Spleen (tissue), 11 donors: ENCODE data around the gene CD38. TPM values are rescaled to one million over a fixed set of nuclear protein-coding genes. Genes with fewer than 3 reads are reported as not detected.

Experiments
- DNase-seq: peaks from one replicate; pipeline ENCODE4 v3.0.0-alpha.2; 2020
- H3K27ac ChIP-seq, 8 donors: fragments of 200-600 bp; sonication (generic) in 7 of 8; 1 replicate in 4 of 8; 2 replicates in 4 of 8; pipeline versions ENCODE4 v1.5.0 to v1.8.0; 2016 to 2021; ENCODE audit warnings: inconsistent platforms in 4 of 8, mild to moderate bottlenecking in 4 of 8, moderate library complexity in 1 of 8
- H3K27me3 ChIP-seq, 7 donors: fragments of 200-600 bp; sonication (generic) in 6 of 7; replicated peaks in 1 of 7; 1 replicate in 4 of 7; 2 replicates in 3 of 7; pipeline versions ENCODE4 v1.5.0 to v1.8.0; 2016 to 2021; ENCODE audit warnings: inconsistent platforms in 3 of 7, mild to moderate bottlenecking in 1 of 7
- H3K36me3 ChIP-seq, 6 donors: fragments of 200-600 bp; sonication (generic) in 5 of 6; 1 replicate in 4 of 6; 2 replicates in 2 of 6; pipeline versions ENCODE4 v1.5.0 to v1.8.0; 2016 to 2021; ENCODE audit warnings: inconsistent platforms in 2 of 6
- H3K4me1 ChIP-seq, 6 donors: fragments of 200-600 bp; sonication (generic) in 5 of 6; 1 replicate in 3 of 6; 2 replicates in 3 of 6; pipeline versions ENCODE4 v1.5.0 to v1.8.0; 2016 to 2021; ENCODE audit warnings: inconsistent platforms in 3 of 6
- H3K4me3 ChIP-seq, 8 donors: fragments of 200-600 bp; sonication (generic) in 7 of 8; 1 replicate in 4 of 8; 2 replicates in 4 of 8; pipeline versions ENCODE4 v1.5.0 to v1.8.0; 2016 to 2021; ENCODE audit warnings: inconsistent platforms in 4 of 8, mild to moderate bottlenecking in 4 of 8, moderate library complexity in 2 of 8
- H3K9me3 ChIP-seq, 8 donors: fragments of 200-600 bp; sonication (generic) in 7 of 8; 1 replicate in 4 of 8; 2 replicates in 4 of 8; pipeline versions ENCODE4 v1.5.0 to v1.8.0; 2016 to 2021; ENCODE audit warnings: inconsistent platforms in 4 of 8
- POLR2A ChIP-seq, 3 donors: fragments of 450-650 bp; IDR thresholded peaks; one replicate each; pipeline ENCODE4 v1.5.1; 2017; ENCODE audit warnings: antibody characterized with exemption in 3 of 3, mild to moderate bottlenecking in 1 of 3
- POLR2AphosphoS5 ChIP-seq, 3 donors: sonication (generic); formaldehyde crosslinking; IDR thresholded peaks; one replicate each; pipeline ENCODE4 v1.5.1; 2017; ENCODE audit warnings: antibody characterized with exemption in 3 of 3
- WGBS, 5 donors: extraction: QIAGEN DNeasy Blood & Tissue Kit in 3 of 5; methylation state at CpG; one replicate each; pipeline versions ENCODE4 v1.1.5 to v1.1.7; 2013 to 2018; 5-methylcytosine and 5-hydroxymethylcytosine counted together
- intact Hi-C: fragments of 100-400 bp; cut with DNase I; formaldehyde crosslinking; loops from one replicate; pipeline ENCODE4 v1.15.0; 2023; ENCODE audit warnings: low total_unique reads
- polyA plus RNA-seq, 3 donors: library from polyadenylated mRNA; stranded (reverse); fragments of 200-250 nt; gene quantifications; one replicate each; pipeline ENCODE4 v1.2.1, GENCODE V29; 2013
- total RNA-seq, 7 donors: library from RNA; depleted of rRNA in 3 of 7; stranded (reverse); fragments of >200 nt in 3 of 7; fragmentation: NEBNext Ultra II Directional in 4 of 7; extraction: Animal tissue kit (Norgen Biotek cat#: 25700) in 4 of 7; gene quantifications; one replicate each; pipeline versions ENCODE4 v1.1.0 to v1.2.1, GENCODE V29; 2016 to 2021
- TF ChIP-seq, protein P1 (sequence below), 11 experiments: fragments of 200-600 bp in 7 of 11; fragments of 450-650 bp in 4 of 11; sonication (generic) in 4 of 11; IDR thresholded peaks in 8 of 11; conservative IDR thresholded peaks in 3 of 11; 1 replicate in 7 of 11; 2 replicates in 4 of 11; pipeline versions ENCODE4 v1.4.0 to v1.8.0; 2016 to 2021; ENCODE audit warnings: antibody characterized with exemption in 11 of 11, inconsistent platforms in 4 of 11, mild to moderate bottlenecking in 1 of 11
- donor health status: healthy with polysubstance abuse.
- donor health status: DM: no; HTN: no; CAD: no; lungs with moderate emphysema.
- donor health status: DM: no; HTN: no; CAD: no.
- donor health status: Bipolar disorder and iron deficiency.
- donor health status: healthy.
- donor health status: DM: no; HTN: no; CAD: no.
- donor health status: DM: yes; HTN: yes; CAD: no.

CD38 gene
- total and polyA plus RNA-seq, 10 donors = 4.9 to 92.9 (median 54.4) TPM

DNA sequence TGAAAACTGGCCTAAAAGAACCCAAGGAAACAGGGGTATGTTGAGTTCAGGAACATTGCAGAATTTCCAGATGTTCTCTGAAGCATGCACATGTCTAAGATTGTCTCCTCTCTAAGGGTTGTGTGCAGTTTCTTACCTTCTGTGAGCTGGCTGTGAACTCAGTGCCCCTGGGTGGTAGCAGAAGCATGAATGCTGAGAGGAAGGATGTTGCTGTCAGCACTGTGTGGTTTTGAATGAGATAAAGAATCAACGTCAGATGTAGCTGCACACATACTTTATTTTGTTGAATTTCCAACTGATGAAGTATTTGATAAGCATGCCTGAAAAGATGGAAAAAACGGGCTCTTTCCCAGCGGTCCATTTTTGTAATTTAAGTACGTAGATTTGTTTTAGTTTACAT lies 23.8 kb upstream of the CD38 start:
- intact Hi-C loops = no loop called here
- Histone ChIP-seq H3K27ac (peak overlapping the region in 7 of 8 donors; percentile 24 to 71 (median 65)), H3K27me3 (no peaks in the 10 kb centered on the region), H3K36me3 (no peaks in the 10 kb centered on the region), H3K9me3 (no peaks in the 10 kb centered on the region), H3K4me3 (no peak overlapping the region), H3K4me1 (peaks cover 21 to 56% (median 45%) of the 10 kb centered on the region in 6 donors)
- TF ChIP-seq POLR2AphosphoS5 (IDR thresholded peaks at IDR 0.05) = peak in 1 of 3 donors; percentile 40
- TF ChIP-seq, protein P1, sequence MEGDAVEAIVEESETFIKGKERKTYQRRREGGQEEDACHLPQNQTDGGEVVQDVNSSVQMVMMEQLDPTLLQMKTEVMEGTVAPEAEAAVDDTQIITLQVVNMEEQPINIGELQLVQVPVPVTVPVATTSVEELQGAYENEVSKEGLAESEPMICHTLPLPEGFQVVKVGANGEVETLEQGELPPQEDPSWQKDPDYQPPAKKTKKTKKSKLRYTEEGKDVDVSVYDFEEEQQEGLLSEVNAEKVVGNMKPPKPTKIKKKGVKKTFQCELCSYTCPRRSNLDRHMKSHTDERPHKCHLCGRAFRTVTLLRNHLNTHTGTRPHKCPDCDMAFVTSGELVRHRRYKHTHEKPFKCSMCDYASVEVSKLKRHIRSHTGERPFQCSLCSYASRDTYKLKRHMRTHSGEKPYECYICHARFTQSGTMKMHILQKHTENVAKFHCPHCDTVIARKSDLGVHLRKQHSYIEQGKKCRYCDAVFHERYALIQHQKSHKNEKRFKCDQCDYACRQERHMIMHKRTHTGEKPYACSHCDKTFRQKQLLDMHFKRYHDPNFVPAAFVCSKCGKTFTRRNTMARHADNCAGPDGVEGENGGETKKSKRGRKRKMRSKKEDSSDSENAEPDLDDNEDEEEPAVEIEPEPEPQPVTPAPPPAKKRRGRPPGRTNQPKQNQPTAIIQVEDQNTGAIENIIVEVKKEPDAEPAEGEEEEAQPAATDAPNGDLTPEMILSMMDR (IDR thresholded peaks at IDR 0.05 in 8 of 11, conservative IDR thresholded peaks at IDR 0.05 in 3 of 11) = no peak
- WGBS, 5 donors = 16 to 31% (median 17%) methylated on average over 4 of the region's 4 CpGs
- DNase-seq = no peak

DNA sequence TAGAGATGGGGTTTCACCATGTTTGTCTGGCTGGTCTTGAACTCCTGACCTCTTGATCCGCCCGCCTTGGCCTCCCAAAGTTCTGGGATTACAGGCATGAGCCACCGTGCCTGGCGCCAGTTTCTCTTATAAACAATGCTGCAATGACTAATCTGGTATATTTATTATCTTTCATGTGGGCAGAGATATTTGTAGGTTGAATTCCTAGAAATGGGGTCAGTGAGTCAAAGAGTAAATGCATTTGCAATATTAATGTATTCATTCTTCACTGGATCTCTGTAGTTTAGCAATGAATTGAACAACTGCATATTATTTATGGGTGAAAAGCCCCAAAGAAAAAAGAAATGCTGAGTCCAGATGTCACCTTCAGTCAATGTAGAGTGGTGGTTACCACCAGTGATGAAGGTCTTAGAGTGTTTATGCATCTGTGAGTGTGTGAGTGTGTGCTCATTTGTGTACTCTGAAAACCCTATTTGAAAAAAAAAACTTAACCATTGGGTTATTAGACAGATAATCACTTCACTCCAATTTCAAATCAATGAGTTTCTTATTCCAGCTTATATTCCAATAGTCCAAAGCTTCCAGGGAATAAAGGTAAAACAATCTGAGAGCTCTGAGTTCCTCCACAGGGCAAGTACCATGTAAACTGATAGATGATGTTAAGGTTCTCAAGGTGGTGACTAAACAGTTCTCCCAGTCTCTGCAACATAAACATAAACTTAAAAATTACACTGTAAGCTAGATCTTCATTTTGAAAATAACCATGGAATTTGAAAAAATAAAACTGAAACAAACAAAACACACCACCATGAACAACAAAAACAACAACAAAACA lies 22.6 kb upstream of the CD38 start:
- Histone ChIP-seq H3K4me1 (peaks cover 21 to 56% (median 45%) of the 10 kb centered on the region in 6 donors), H3K4me3 (peak overlapping the region in 1 of 8 donors; percentile 41), H3K9me3 (no peaks in the 10 kb centered on the region), H3K36me3 (no peaks in the 10 kb centered on the region), H3K27me3 (no peaks in the 10 kb centered on the region), H3K27ac (peak overlapping the region in 7 of 8 donors; percentile 15 to 74 (median 66))
- WGBS, 5 donors = 64 to 86% (median 78%) methylated on average over 4 of the region's 4 CpGs
- DNase-seq = no peak
- TF ChIP-seq, protein P1 (IDR thresholded peaks at IDR 0.05 in 8 of 11, conservative IDR thresholded peaks at IDR 0.05 in 3 of 11) = no peak
- TF ChIP-seq POLR2AphosphoS5 (IDR thresholded peaks at IDR 0.05) (no peak), POLR2A (IDR thresholded peaks at IDR 0.05) (no peak)
- intact Hi-C loops = no loop called here

DNA sequence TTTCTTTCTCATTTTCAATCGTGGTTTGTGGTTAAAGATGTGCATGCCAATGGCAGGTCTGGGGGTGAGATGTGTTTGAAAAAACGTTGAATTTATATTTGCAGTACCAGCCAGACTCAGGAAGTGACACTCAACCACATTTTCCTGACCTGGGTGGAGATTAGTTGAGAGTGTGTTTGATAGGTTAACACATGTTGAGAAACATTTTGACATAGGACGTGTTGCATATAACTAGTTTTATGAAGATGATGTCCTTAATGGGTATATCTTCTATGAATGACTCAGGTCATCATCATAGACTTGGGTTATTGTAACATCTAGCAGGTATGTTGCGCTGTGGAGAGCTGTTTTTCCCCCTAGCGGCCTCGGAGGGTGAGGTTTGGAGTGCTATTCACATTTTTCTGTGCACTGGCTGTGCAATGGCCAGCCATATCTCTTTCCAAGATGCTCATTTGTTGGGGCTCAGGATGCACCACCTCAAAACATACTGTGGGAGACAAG lies 21.7 kb upstream of the CD38 start:
- intact Hi-C loops = no loop called here
- H3K27me3 ChIP-seq = no peaks in the 10 kb centered on the region
- H3K4me3 ChIP-seq = peak overlapping the region in 1 of 8 donors; percentile 41
- H3K36me3 ChIP-seq = no peaks in the 10 kb centered on the region
- peak overlapping the region in 7 of 8 donors; percentile 16 to 74 (median 66) for H3K27ac ChIP-seq
- no peak for DNase-seq
- TF ChIP-seq POLR2AphosphoS5 (IDR thresholded peaks at IDR 0.05) = no peak
- TF ChIP-seq POLR2A (IDR thresholded peaks at IDR 0.05) = no peak
- TF ChIP-seq, protein P1 (IDR thresholded peaks at IDR 0.05 in 8 of 11, conservative IDR thresholded peaks at IDR 0.05 in 3 of 11) = peak in 10 of 11 experiments; percentile 9 to 64 (median 38)
- 12 to 33% (median 22%) methylated on average over 6 of the region's 6 CpGs for WGBS, 5 donors
- H3K9me3 ChIP-seq = no peaks in the 10 kb centered on the region
- H3K4me1 ChIP-seq = peaks cover 21 to 63% (median 45%) of the 10 kb centered on the region in 6 donors

DNA sequence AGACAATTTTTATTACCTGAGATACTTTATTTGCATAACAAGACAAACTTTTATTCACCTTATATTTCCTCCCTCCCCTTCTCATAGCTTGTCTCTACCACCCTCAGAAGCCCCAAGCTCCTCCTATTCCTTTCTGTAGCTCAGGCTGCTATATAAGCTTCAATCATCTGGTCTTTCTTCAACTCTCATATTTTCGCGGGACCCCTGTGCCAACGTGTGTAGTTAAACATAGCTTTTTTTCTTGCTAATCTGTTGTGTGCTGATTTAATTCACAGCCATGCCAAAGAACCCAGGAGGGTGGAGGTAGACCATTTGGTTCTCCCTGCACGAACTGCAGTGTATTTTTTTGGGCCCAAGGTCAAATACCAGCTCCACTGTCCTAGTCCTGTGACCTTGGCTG lies 21.1 kb upstream of the CD38 start:
- DNase-seq = no peak
- peak overlapping the region in 7 of 8 donors; percentile 16 to 74 (median 66) for H3K27ac ChIP-seq
- intact Hi-C loops = no loop called here
- no peaks in the 10 kb centered on the region for H3K9me3 ChIP-seq
- no peaks in the 10 kb centered on the region for H3K27me3 ChIP-seq
- TF ChIP-seq, protein P1 (IDR thresholded peaks at IDR 0.05 in 8 of 11, conservative IDR thresholded peaks at IDR 0.05 in 3 of 11) = no peak
- TF ChIP-seq POLR2AphosphoS5 (IDR thresholded peaks at IDR 0.05) = no peak
- TF ChIP-seq POLR2A (IDR thresholded peaks at IDR 0.05) = no peak
- no peaks in the 10 kb centered on the region for H3K36me3 ChIP-seq
- H3K4me1 ChIP-seq = peaks cover 21 to 63% (median 45%) of the 10 kb centered on the region in 6 donors
- 34 to 47% (median 46%) methylated on average over 4 of the region's 4 CpGs for WGBS, 5 donors
- no peak overlapping the region for H3K4me3 ChIP-seq
